Uterus (tissue), 2 donors: ENCODE data around the gene PTCH2.

Experiments used
- POLR2A ChIP-seq, 2 donors: fragments of 450-650 bp; IDR thresholded peaks; one replicate each; pipeline ENCODE4 v1.6.1; 2016; ENCODE audit warnings: antibody characterized with exemption in 2 of 2, mild to moderate bottlenecking in 1 of 2, moderate library complexity in 1 of 2
- TF ChIP-seq, protein P1 (sequence below), 4 experiments: fragments of 200-600 bp in 2 of 4; fragments of 450-650 bp in 2 of 4; sonication (generic) in 2 of 4; IDR thresholded peaks; one replicate each; pipeline ENCODE4 v1.5.1; 2016 to 2019; ENCODE audit warnings: antibody characterized with exemption in 4 of 4, mild to moderate bottlenecking in 2 of 4, moderate library complexity in 1 of 4

DNA sequence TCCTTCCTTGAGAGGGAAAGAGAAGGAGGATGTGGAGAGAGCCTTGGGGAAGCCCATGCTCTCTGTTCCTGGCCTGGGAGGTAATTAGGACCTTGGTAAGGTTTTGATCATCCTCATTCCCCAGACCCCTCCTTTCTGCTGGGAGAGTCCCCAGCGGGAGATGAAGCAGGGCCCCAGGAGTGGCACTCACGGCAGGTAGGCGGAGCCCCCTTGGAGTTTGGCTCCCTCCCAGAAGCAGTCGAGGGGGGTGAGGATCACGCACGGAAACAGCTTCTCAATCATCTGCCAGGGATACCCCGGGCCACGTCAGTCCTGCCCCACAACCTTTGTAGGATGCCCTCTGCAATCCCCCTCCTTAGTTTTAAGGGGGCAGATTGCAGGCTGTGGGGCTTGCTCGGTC is 11.5 kb downstream of the PTCH2 start:
- no peak for TF ChIP-seq POLR2A (IDR thresholded peaks at IDR 0.05)
- TF ChIP-seq, protein P1, sequence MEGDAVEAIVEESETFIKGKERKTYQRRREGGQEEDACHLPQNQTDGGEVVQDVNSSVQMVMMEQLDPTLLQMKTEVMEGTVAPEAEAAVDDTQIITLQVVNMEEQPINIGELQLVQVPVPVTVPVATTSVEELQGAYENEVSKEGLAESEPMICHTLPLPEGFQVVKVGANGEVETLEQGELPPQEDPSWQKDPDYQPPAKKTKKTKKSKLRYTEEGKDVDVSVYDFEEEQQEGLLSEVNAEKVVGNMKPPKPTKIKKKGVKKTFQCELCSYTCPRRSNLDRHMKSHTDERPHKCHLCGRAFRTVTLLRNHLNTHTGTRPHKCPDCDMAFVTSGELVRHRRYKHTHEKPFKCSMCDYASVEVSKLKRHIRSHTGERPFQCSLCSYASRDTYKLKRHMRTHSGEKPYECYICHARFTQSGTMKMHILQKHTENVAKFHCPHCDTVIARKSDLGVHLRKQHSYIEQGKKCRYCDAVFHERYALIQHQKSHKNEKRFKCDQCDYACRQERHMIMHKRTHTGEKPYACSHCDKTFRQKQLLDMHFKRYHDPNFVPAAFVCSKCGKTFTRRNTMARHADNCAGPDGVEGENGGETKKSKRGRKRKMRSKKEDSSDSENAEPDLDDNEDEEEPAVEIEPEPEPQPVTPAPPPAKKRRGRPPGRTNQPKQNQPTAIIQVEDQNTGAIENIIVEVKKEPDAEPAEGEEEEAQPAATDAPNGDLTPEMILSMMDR (IDR thresholded peaks at IDR 0.05) = no peak
